Stimulated activated CD4-positive, alpha-beta T cell treated with anti-CD3 and anti-CD28 coated beads, Interleukin-2, amount 100 ng/mL, for 48 hours (primary cell): Measurements from ENCODE around the gene POMC.
A peak's percentile ranks its signal among the peaks of the same experiment; 100 is the strongest.
"Not testable (repeated sequence)": the region's sequence is repeated elsewhere in the genome, so short reads cannot be mapped to it uniquely, and the experiment has no call there.

Experiments
- DNase-seq, 2 donors: peaks; one replicate each; pipeline ENCODE4 v3.0.0-alpha.2; 2020

The POMC gene

GRCh38 chr2:25168256-25169072 lies at the start of gene POMC:
POMC (minus strand) TSS chr2:25168580; CDS start chr2:25164772, 3,808 bp downstream.
- peak; percentile 18 to 21 for DNase-seq

GRCh38 chr2:25218100-25218499 lies 49.7 kb upstream of the POMC start:
- no peak for DNase-seq

GRCh38 chr2:25215948-25216679 lies 47.7 kb upstream of the POMC start:
- DNase-seq = peak; percentile 69 to 78

GRCh38 chr2:25215232-25215631 lies 46.9 kb upstream of the POMC start:
- no peak for DNase-seq

- DNase-seq = no peak
Observed at GRCh38 chr2:25213229-25213628, 44.8 kb upstream of the POMC start.

GRCh38 chr2:25210923-25211322 lies 42.5 kb upstream of the POMC start:
- DNase-seq = not testable (repeated sequence)

GRCh38 chr2:25207078-25207545 lies 38.7 kb upstream of the POMC start:
- no peak for DNase-seq

- no peak for DNase-seq
Observed at GRCh38 chr2:25204190-25204838, 35.9 kb upstream of the POMC start.

- DNase-seq = no peak
Observed at GRCh38 chr2:25202275-25202674, 33.9 kb upstream of the POMC start.

- no peak for DNase-seq
Observed at GRCh38 chr2:25201794-25202193, 33.4 kb upstream of the POMC start.

GRCh38 chr2:25201265-25201664 lies 32.9 kb upstream of the POMC start:
- no peak for DNase-seq

- DNase-seq = no peak
Observed at GRCh38 chr2:25198576-25198975, 30.2 kb upstream of the POMC start.

GRCh38 chr2:25198209-25198525 lies 29.8 kb upstream of the POMC start:
- no peak for DNase-seq

- DNase-seq = no peak
Observed at GRCh38 chr2:25197336-25198208, 29.2 kb upstream of the POMC start.

GRCh38 chr2:25194576-25195122 lies 26.3 kb upstream of the POMC start:
- DNase-seq = no peak

- DNase-seq = no peak
Observed at GRCh38 chr2:25190536-25190935, 22.2 kb upstream of the POMC start.

- no peak for DNase-seq
Observed at GRCh38 chr2:25188405-25188804, 20.0 kb upstream of the POMC start.

- no peak for DNase-seq
Observed at GRCh38 chr2:25187729-25188350, 19.5 kb upstream of the POMC start.

GRCh38 chr2:25184254-25184653 lies 15.9 kb upstream of the POMC start:
- no peak for DNase-seq

GRCh38 chr2:25178976-25179375 lies 10.6 kb upstream of the POMC start:
- no peak for DNase-seq

- DNase-seq = no peak
Observed at GRCh38 chr2:25177211-25177611, 8.8 kb upstream of the POMC start.
